Measurements from ENCODE around the gene UBXN4. TPM values are rescaled to one million over a fixed set of nuclear protein-coding genes. Genes with fewer than 3 reads are reported as not detected.

The UBXN4 gene
- total and polyA plus RNA-seq, 2 of the 13 experiments (the other 11 are each of a cell fraction or from before 2014, with no cell fraction given), result 74.2 to 104 TPM

DNA sequence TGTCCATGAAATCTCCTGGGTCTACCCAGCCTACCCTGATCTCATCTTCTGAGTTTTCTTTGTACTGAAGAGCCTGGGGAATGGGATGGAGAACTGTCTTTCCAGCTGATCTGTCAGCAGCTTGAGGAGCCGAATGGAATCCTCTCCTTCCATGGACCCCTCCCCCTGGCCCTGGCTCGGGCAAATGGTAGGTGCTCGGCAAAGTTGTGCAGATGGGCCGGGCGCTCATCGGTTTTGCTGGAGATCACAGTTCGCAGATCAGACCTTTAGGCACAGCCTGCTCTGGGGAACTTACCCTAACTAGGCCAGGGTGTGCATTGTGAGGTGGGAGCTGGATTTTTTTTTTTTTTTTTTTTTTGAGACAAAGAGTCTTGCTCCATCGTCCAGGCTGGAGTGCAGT, 55.0 kb downstream of the UBXN4 start (continued):
- TF ChIP-seq TFDP1 (CRISPR knock-in tag; IDR thresholded peaks at IDR 0.05; ENCODE audit: borderline replicate concordance) (no peak), YY1 (IDR thresholded peaks at IDR 0.05; ENCODE audit: insufficient read depth, insufficient replicate concordance, low read depth, low read length) (no peak), ZNF12 (CRISPR knock-in tag; IDR thresholded peaks at IDR 0.05) (no peak), LCORL (IDR thresholded peaks at IDR 0.05) (no peak), LCORL (CRISPR knock-in tag; IDR thresholded peaks at IDR 0.05) (no peak), TEAD3 (CRISPR knock-in tag; optimal IDR thresholded peaks at IDR 0.05; ENCODE audit: borderline replicate concordance) (no peak), TFDP2 (CRISPR knock-in tag; IDR thresholded peaks at IDR 0.05) (no peak), NCOA5 (CRISPR knock-in tag; IDR thresholded peaks at IDR 0.05) (no peak), NR0B2 (CRISPR knock-in tag; IDR thresholded peaks at IDR 0.05) (no peak), KMT2B (CRISPR knock-in tag; IDR thresholded peaks at IDR 0.05) (no peak), ZNF160 (CRISPR knock-in tag; IDR thresholded peaks at IDR 0.05) (no peak), MYC (CRISPR knock-in tag; IDR thresholded peaks at IDR 0.05; ENCODE audit: borderline replicate concordance) (no peak), ZFP90 (CRISPR knock-in tag; IDR thresholded peaks at IDR 0.05; ENCODE audit: borderline replicate concordance) (no peak), FOSL2 (CRISPR knock-in tag; IDR thresholded peaks at IDR 0.05) (no peak)

Measured in HepG2 (cell line).